ENCODE results near the gene MSH5. TPM values are rescaled to one million over a fixed set of nuclear protein-coding genes. Genes with fewer than 3 reads are reported as not detected.
A peak's percentile ranks its signal among the peaks of the same experiment; 100 is the strongest.

Gene MSH5
- total and polyA plus RNA-seq, 2 of the 13 experiments (the other 11 are each of a cell fraction or from before 2014, with no cell fraction given), result 10.2 to 38.7 TPM

DNA sequence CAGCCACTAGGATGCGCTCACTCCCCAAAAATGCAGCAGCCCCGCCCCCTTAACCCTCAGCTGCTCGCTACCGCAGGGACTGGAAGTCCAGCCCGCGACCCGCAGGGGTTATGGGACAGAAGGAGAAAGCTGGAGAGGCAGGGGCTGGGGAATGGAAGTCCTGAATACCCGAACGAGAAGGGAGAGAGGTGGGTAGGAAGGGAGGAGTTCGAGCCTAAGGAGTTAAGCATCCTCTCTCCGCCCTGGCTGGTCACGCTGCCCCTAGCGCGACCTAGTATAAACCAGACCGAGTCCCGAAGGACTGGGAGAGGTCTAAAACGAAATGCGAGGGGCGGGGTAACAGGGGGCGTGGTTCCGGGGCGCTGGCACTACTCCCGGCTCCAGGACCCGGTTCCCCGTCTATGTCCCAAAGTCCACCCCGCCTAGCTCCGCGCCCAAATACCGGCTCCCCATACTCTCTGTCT is 10.3 kb upstream of the MSH5 start (continued):
- TF ChIP-seq SMARCC2 (IDR thresholded peaks at IDR 0.05), result no peak
- peak; percentile 97 for TF ChIP-seq ZNF335 (CRISPR knock-in tag; IDR thresholded peaks at IDR 0.05)
- 0 out of 2 replicates have a peak, but pooled peaks have one; percentile 69 for TF ChIP-seq ZNF256 (CRISPR knock-in tag; conservative IDR thresholded peaks at IDR 0.05)
- TF ChIP-seq FOXP1 (IDR thresholded peaks at IDR 0.05), result no peak
- no peak for TF ChIP-seq FOXP1 (CRISPR knock-in tag; IDR thresholded peaks at IDR 0.05)
- peak; percentile 58 for TF ChIP-seq PHF8 (CRISPR knock-in tag; IDR thresholded peaks at IDR 0.05)
- TF ChIP-seq, protein P1, sequence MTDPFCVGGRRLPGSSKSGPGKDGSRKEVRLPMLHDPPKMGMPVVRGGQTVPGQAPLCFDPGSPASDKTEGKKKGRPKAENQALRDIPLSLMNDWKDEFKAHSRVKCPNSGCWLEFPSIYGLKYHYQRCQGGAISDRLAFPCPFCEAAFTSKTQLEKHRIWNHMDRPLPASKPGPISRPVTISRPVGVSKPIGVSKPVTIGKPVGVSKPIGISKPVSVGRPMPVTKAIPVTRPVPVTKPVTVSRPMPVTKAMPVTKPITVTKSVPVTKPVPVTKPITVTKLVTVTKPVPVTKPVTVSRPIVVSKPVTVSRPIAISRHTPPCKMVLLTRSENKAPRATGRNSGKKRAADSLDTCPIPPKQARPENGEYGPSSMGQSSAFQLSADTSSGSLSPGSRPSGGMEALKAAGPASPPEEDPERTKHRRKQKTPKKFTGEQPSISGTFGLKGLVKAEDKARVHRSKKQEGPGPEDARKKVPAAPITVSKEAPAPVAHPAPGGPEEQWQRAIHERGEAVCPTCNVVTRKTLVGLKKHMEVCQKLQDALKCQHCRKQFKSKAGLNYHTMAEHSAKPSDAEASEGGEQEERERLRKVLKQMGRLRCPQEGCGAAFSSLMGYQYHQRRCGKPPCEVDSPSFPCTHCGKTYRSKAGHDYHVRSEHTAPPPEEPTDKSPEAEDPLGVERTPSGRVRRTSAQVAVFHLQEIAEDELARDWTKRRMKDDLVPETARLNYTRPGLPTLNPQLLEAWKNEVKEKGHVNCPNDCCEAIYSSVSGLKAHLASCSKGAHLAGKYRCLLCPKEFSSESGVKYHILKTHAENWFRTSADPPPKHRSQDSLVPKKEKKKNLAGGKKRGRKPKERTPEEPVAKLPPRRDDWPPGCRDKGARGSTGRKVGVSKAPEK (CRISPR knock-in tag; IDR thresholded peaks at IDR 0.05; ENCODE audit: borderline replicate concordance), result no peak
- peak; percentile 23; the same call in 1 of the 2 replicates for TF ChIP-seq FOXA3 (CRISPR knock-in tag; IDR thresholded peaks at IDR 0.05)
- TF ChIP-seq, protein P2, sequence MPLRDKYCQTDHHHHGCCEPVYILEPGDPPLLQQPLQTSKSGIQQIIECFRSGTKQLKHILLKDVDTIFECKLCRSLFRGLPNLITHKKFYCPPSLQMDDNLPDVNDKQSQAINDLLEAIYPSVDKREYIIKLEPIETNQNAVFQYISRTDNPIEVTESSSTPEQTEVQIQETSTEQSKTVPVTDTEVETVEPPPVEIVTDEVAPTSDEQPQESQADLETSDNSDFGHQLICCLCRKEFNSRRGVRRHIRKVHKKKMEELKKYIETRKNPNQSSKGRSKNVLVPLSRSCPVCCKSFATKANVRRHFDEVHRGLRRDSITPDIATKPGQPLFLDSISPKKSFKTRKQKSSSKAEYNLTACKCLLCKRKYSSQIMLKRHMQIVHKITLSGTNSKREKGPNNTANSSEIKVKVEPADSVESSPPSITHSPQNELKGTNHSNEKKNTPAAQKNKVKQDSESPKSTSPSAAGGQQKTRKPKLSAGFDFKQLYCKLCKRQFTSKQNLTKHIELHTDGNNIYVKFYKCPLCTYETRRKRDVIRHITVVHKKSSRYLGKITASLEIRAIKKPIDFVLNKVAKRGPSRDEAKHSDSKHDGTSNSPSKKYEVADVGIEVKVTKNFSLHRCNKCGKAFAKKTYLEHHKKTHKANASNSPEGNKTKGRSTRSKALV (CRISPR knock-in tag; IDR thresholded peaks at IDR 0.05), result peak; percentile 64; the same call in 1 of the 2 replicates
- peak; percentile 83 for TF ChIP-seq ZNF746 (CRISPR knock-in tag; IDR thresholded peaks at IDR 0.05)
- TF ChIP-seq ZFY (CRISPR knock-in tag; IDR thresholded peaks at IDR 0.05), result peak; percentile 47
- TF ChIP-seq THAP11 (CRISPR knock-in tag; IDR thresholded peaks at IDR 0.05), result no peak
- TF ChIP-seq ZNF451 (CRISPR knock-in tag; IDR thresholded peaks at IDR 0.05), result no peak
- TF ChIP-seq, protein P3, sequence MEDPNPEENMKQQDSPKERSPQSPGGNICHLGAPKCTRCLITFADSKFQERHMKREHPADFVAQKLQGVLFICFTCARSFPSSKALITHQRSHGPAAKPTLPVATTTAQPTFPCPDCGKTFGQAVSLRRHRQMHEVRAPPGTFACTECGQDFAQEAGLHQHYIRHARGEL (CRISPR knock-in tag; IDR thresholded peaks at IDR 0.05), result no peak; the same call in 1 of the 2 replicates
- TF ChIP-seq TBX3 (IDR thresholded peaks at IDR 0.05; ENCODE audit: borderline replicate concordance), result no peak
- TF ChIP-seq, protein P4, sequence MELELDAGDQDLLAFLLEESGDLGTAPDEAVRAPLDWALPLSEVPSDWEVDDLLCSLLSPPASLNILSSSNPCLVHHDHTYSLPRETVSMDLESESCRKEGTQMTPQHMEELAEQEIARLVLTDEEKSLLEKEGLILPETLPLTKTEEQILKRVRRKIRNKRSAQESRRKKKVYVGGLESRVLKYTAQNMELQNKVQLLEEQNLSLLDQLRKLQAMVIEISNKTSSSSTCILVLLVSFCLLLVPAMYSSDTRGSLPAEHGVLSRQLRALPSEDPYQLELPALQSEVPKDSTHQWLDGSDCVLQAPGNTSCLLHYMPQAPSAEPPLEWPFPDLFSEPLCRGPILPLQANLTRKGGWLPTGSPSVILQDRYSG (CRISPR knock-in tag; IDR thresholded peaks at IDR 0.05), result no peak
- TF ChIP-seq MLLT10 (CRISPR knock-in tag; IDR thresholded peaks at IDR 0.05), result no peak
- TF ChIP-seq GPN1 (CRISPR knock-in tag; IDR thresholded peaks at IDR 0.05; ENCODE audit: borderline replicate concordance), result no peak
- TF ChIP-seq, protein P5, sequence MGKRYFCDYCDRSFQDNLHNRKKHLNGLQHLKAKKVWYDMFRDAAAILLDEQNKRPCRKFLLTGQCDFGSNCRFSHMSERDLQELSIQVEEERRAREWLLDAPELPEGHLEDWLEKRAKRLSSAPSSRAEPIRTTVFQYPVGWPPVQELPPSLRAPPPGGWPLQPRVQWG (CRISPR knock-in tag; IDR thresholded peaks at IDR 0.05; ENCODE audit: borderline replicate concordance, low read depth), result no peak
- TF ChIP-seq ZMYM3 (CRISPR knock-in tag; IDR thresholded peaks at IDR 0.05), result no peak; the same call in 1 of the 2 replicates
- TF ChIP-seq FOXO1 (CRISPR knock-in tag; IDR thresholded peaks at IDR 0.05), result no peak
- no peak for TF ChIP-seq ZFP1 (CRISPR knock-in tag; IDR thresholded peaks at IDR 0.05)
- TF ChIP-seq KLF12 (CRISPR knock-in tag; IDR thresholded peaks at IDR 0.05; ENCODE audit: borderline replicate concordance), result peak; percentile 86
- no peak for TF ChIP-seq FOXK1 (CRISPR knock-in tag; IDR thresholded peaks at IDR 0.05; ENCODE audit: borderline replicate concordance, low read depth)
- no peak for TF ChIP-seq ZNF616 (CRISPR knock-in tag; IDR thresholded peaks at IDR 0.05; ENCODE audit: low read depth)

All from HepG2 (cell line).